GM03348 (cell line): Measurements from ENCODE around the gene RFT1.
A peak's percentile ranks its signal among the peaks of the same experiment; 100 is the strongest.

ENCODE experiments used
- DNase-seq: peaks from one replicate; pipeline ENCODE4 v3.0.0; 2012; ENCODE audit warnings: low spot score

RFT1 gene, protein sequence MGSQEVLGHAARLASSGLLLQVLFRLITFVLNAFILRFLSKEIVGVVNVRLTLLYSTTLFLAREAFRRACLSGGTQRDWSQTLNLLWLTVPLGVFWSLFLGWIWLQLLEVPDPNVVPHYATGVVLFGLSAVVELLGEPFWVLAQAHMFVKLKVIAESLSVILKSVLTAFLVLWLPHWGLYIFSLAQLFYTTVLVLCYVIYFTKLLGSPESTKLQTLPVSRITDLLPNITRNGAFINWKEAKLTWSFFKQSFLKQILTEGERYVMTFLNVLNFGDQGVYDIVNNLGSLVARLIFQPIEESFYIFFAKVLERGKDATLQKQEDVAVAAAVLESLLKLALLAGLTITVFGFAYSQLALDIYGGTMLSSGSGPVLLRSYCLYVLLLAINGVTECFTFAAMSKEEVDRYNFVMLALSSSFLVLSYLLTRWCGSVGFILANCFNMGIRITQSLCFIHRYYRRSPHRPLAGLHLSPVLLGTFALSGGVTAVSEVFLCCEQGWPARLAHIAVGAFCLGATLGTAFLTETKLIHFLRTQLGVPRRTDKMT

GRCh38 chr3:53130179-53131061 lies at the start of gene RFT1:
TSS of gene RFT1 (minus strand) at chr3:53130435. CDS start at chr3:53130400, 35 bp downstream.
- peak; percentile 96 for DNase-seq

- no peak for DNase-seq
Measured at GRCh38 chr3:53179580-53179979, 49.3 kb upstream of the RFT1 start.

- DNase-seq: no peak
Measured at GRCh38 chr3:53178246-53178645, 48.0 kb upstream of the RFT1 start.

DNA sequence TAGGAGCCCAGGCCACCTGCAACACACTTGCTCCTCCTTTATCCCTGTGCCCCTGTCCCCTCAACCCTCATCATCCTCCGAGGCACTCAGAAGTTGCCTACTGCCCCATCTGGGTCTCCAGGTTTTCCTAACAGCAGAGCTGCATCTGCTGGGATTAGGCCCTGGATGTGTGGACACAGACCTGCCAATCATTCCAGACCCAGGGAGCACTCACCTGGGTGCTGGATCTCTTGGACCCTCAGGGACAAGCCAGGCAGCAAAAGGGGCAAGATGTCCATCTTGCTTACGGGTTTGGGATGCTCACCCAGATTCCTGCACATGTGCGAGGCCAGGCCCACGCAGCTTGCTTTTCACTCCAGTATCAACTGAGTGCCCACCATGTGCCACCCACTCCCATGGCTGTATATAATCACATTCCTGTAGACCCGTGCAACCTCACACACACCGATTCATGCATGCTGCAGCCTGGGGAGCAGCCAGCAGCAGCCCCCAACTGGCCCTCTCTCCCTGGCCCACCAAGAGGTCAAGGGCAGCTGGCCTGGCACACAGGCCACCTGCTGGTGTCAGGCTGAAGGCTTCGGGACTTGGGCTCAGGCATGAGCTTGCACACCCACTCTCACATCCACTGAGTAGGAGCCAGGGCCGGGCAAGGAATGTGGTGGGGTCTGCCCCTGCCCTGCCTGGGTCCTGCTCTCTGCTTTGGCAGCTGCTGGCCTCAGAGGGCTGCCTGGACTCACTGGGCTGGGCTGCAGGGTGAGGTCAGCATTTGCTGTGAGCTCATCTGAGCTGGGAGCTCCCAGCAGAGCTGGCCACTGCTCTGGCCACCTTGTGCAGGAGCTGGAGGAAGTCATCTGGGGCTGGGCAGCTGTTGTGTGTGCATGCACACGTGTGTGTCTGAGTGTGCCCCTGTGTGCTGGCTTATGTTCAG lies 45.6 kb upstream of the RFT1 start:
- no peak for DNase-seq

DNA sequence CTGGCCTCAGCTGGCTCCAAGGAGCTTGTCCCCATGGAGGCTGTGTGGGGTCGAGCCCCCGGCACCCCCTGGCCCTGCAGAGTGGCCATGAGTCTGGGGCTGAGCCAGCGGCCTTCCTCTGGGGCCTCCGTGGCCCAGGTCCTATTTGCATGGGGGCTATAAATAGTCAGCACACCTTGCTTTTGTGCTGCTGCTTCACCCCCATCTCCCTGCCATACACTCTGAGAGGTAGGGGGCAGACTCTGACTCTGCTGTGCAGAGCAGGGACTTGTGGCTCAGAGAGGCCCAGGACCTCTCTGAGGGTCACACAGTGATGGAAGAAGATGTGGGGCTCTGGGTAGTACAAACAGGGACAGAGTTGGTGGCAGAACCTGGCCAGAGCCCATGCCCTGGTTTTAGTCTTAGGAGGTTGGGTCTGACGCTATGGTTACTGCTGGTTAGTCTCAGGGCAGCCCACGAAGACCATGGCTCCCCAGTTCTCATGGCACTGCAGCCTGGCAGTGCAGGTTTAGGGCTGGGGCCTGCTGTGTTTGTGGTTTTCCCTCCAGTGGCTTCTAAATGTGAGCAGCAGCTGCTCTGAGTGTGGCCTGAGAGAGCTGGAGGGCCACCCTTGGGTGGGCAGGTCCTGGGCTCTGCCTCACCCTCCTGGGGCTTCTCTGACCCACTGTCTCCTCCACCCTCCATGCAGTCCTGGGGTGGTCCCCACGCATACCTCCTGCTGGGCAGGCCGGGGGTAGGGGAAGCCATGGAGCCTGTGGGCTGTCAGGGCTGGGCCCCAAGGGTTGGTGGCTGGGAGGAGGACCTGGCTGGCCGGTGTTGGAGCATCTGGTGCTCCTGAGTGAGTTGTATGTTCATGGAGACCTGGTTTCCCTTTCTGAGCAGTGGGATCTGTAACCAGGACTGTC lies 44.4 kb upstream of the RFT1 start:
- DNase-seq: no peak

DNA sequence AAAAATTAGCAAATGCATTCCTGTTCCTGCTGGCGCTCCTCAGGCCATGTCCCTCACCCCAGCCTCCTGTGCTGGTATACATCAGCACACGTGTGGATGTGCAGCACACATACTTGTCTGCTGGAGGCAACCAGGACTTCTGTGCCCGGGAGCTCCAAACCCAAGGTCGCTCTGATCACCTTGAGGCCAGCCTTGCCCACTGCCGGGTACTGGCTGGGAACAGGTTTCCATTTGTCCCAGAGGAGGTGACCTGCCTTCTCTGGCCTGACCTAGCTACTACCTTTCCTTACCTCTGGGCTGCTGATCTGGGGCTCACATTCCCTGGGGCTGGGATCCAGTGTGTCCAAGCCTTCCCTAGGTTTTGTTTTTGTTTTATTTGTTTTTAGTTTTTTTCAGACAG lies 42.9 kb upstream of the RFT1 start:
- no peak for DNase-seq

DNA sequence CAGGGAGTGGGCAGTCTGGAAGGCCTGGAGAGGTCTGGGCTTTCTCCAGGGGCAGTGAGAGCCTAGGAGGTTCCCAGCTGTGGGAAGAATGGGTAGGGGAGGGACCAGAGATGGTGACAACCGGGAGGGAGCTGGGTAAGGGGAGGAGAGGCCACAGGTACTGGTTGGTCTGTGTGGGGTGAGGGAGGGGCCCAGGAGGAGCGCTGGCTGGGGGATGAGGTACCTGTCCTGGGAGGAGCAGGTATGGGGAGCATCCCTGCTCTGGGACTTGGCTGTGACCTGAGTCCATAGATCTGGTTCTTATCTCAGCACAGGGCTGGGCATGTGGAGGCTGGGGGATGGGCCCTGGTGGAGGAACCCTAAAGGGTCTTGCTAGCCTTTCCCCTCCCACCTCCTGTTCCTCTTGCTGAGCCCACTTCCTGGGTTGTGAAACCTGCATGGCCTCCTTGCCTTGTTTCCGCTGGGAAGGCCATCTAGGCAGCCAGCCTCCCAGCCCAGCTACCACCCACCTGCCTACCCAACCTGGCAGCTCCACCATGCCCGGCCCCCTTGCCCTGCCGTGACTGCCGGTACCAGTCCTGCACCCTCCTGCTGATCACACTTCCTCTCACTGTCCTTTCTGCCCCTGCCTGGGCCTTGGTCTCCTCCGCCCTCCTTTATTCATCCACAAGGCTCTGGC lies 41.7 kb upstream of the RFT1 start:
- no peak for DNase-seq

DNA sequence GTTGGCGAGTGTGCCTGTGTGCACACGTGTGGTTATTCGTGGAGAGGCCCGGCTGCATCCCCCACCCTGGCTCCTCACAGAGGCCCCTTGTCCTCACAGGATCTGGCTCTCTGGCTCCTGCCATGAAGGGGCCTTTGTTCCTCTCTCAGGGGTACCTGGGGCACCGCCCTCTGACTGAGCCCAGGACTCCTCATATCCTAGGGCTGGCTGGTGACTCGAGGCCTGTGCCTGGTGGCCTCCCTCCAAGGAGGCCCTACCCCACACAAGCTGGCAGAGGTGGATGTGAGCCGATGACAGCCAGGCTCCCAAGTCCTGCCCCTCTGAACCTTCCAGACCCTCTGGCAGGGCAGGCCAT lies 40.8 kb upstream of the RFT1 start:
- DNase-seq: no peak

GRCh38 chr3:53170325-53171063 lies 40.3 kb upstream of the RFT1 start:
- no peak for DNase-seq

DNA sequence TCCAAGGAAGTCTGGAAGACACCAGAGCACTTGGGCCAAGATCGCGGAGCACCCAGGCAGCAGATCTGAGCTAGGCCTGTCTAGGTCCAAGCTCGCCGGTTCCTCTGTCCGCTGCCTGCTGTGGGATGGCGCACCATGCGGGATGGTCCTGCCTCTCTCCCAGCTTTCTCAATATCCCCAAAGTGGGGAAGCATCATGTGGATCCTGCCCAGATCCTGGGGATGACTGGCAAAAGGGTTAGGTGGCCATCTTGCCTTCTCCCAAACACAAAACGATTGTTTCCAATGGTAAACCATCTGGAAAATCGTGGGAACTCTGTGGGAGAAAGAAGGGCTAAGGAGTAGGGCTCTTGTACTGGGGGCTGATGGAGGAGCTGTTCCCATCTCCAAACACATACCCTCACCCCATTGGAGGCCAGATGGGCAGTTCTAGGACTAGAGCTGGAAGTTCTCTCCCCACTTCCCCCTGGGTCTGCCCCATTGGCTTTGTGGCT lies 39.6 kb upstream of the RFT1 start:
- DNase-seq: no peak

GRCh38 chr3:53169045-53169831 lies 39.0 kb upstream of the RFT1 start:
- DNase-seq: no peak

- DNase-seq: no peak
Measured at GRCh38 chr3:53168175-53168923, 38.1 kb upstream of the RFT1 start.

GRCh38 chr3:53167418-53168174 lies 37.4 kb upstream of the RFT1 start:
- no peak for DNase-seq

DNA sequence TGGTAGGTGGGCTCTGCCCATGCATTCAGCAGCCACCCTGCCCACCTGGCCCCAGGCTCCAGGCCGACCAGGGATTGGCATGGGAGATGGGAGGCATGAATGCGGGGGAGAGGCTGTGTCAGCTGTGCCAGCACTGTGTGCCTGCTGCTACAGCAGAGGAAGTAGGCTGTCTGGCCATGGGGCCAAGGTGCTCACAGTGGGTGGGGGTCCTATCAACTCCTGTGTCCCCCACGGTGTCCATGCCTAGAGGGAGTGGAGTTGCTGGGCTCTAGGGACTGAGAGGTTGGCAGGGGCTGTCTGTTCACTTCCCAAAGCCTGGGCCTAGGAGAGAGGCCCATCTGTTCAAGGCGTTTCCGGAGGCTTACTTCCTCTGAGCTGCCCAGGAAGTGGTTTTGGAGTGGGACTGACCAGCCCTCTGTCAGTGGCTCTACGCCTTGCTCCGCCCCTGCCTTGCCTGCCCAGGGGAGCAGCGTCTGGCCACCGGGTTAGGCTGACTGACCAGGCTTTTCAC lies 36.6 kb upstream of the RFT1 start:
- DNase-seq: peak; percentile 86

GRCh38 chr3:53166206-53166605 lies 36.0 kb upstream of the RFT1 start:
- DNase-seq: no peak

- DNase-seq: no peak
Measured at GRCh38 chr3:53164911-53165310, 34.7 kb upstream of the RFT1 start.
